Neuronal stem cell (in vitro differentiated cells): Measurements from ENCODE around the gene DOK3.

ENCODE experiments used
- DNase-seq: peaks from one replicate; pipeline ENCODE4 v3.0.0-alpha.2; 2013; ENCODE audit warnings: low spot score
- H2AFZ ChIP-seq: one replicate; pipeline ENCODE4 v1.6.1; 2013; ENCODE audit warnings: mild to moderate bottlenecking, low read length, inconsistent platforms
- H2AK5ac ChIP-seq: 2 replicates; pipeline ENCODE4 v1.6.1; 2013; ENCODE audit warnings: low read depth, mild to moderate bottlenecking, inconsistent platforms, low read length, moderate library complexity, mixed read lengths
- H2BK120ac ChIP-seq: 2 replicates; pipeline ENCODE4 v1.6.1; 2013; ENCODE audit warnings: low read depth, mild to moderate bottlenecking, inconsistent platforms, low read length, moderate library complexity, mixed read lengths
- H2BK12ac ChIP-seq: one replicate; pipeline ENCODE4 v1.6.1; 2013; ENCODE audit warnings: low read length, inconsistent platforms
- H2BK15ac ChIP-seq: 2 replicates; pipeline ENCODE4 v1.6.1; 2013; ENCODE audit warnings: mild to moderate bottlenecking, low read length, inconsistent platforms, mixed read lengths
- H2BK5ac ChIP-seq: one replicate; pipeline ENCODE4 v1.6.1; 2013; ENCODE audit warnings: inconsistent platforms, mild to moderate bottlenecking, low read length, moderate library complexity
- H3K14ac ChIP-seq: one replicate; pipeline ENCODE4 v1.6.1; 2013; ENCODE audit warnings: low read length, inconsistent platforms
- H3K18ac ChIP-seq: 2 replicates; pipeline ENCODE4 v1.6.1; 2013; ENCODE audit warnings: low read length, inconsistent platforms
- H3K23ac ChIP-seq: 2 replicates; pipeline ENCODE4 v1.6.1; 2013; ENCODE audit warnings: low read depth, mild to moderate bottlenecking, mixed read lengths, low read length, inconsistent platforms; ENCODE audit not compliant: poor library complexity
- H3K27ac ChIP-seq: replicated peaks from 3 replicates; pipeline ENCODE4 v1.5.1; 2013; ENCODE audit warnings: low read length, inconsistent platforms
- H3K27me3 ChIP-seq, 3 experiments: 2 replicates each; pipeline ENCODE4 v1.6.1; 2013; ENCODE audit warnings: low read length in 3 of 3, mild to moderate bottlenecking in 2 of 3, inconsistent platforms in 1 of 3, low read depth in 1 of 3, mixed read lengths in 1 of 3, moderate library complexity in 1 of 3; ENCODE audit not compliant: control insufficient read depth in 3 of 3, insufficient read depth in 3 of 3
- H3K36me3 ChIP-seq, 2 donors: replicated peaks in 1 of 2; 2 replicates each; pipeline ENCODE4 v1.6.1; 2013; ENCODE audit warnings: low read length in 2 of 2; ENCODE audit not compliant: control insufficient read depth in 2 of 2, insufficient read depth in 2 of 2
- H3K4ac ChIP-seq: 2 replicates; pipeline ENCODE4 v1.6.1; 2013; ENCODE audit warnings: inconsistent platforms, mild to moderate bottlenecking, low read length, moderate library complexity
- H3K4me1 ChIP-seq, 2 donors: 1 replicate in 1 of 2; 2 replicates in 1 of 2; pipeline ENCODE4 v1.6.1; 2013; ENCODE audit warnings: low read length in 2 of 2, low read depth in 1 of 2; ENCODE audit not compliant: control insufficient read depth in 2 of 2, insufficient read depth in 1 of 2
- H3K4me2 ChIP-seq: one replicate; pipeline ENCODE4 v1.6.1; 2013; ENCODE audit warnings: mild to moderate bottlenecking, low read length, inconsistent platforms; ENCODE audit not compliant: insufficient read depth, poor library complexity, severe bottlenecking
- H3K4me3 ChIP-seq, 2 donors: 2 replicates each; pipeline ENCODE4 v1.5.1; 2013; ENCODE audit warnings: low read length in 2 of 2, mild to moderate bottlenecking in 2 of 2, inconsistent platforms in 1 of 2, moderate library complexity in 1 of 2
- H3K79me1 ChIP-seq: one replicate; pipeline ENCODE4 v1.6.1; 2013; ENCODE audit warnings: low read depth, mild to moderate bottlenecking, inconsistent platforms, low read length, moderate library complexity
- H3K9ac ChIP-seq: one replicate; pipeline ENCODE4 v1.6.1; 2013; ENCODE audit warnings: mild to moderate bottlenecking, low read depth, low read length, inconsistent platforms; ENCODE audit not compliant: poor library complexity
- H3K9me3 ChIP-seq, 2 donors: replicated peaks in 1 of 2; 2 replicates each; pipeline versions ENCODE3 to v1.6.1; 2013; ENCODE audit warnings: low read length in 2 of 2, mild to moderate bottlenecking in 2 of 2, inconsistent platforms in 1 of 2, low read depth in 1 of 2, mixed read lengths in 1 of 2, moderate library complexity in 1 of 2; ENCODE audit not compliant: control insufficient read depth in 2 of 2, insufficient read depth in 1 of 2
- H4K8ac ChIP-seq: one replicate; pipeline ENCODE4 v1.6.1; 2013; ENCODE audit warnings: low read depth, mild to moderate bottlenecking, inconsistent platforms, low read length, moderate library complexity
- H4K91ac ChIP-seq: one replicate; pipeline ENCODE4 v1.6.1; 2013; ENCODE audit warnings: low read length, low read depth, mild to moderate bottlenecking, inconsistent platforms; ENCODE audit not compliant: poor library complexity
- WGBS, 2 donors: extraction: QIAGEN DNeasy Blood & Tissue Kit; methylation state at CpG; one replicate each; pipeline ENCODE4 v1.1.7; 2013; ENCODE audit warnings: missing lambda C conversion rate in 2 of 2, mixed read lengths in 1 of 2; ENCODE audit not compliant: insufficient read length in 2 of 2, insufficient replicate concordance in 1 of 2; ENCODE audit errors: extremely low coverage in 2 of 2; 5-methylcytosine and 5-hydroxymethylcytosine counted together

The DOK3 gene

GRCh38 chr5:177538876-177539275, 29.2 kb upstream of the DOK3 start:
- Histone ChIP-seq H3K27ac (no peak overlapping the region), H3K27me3 (no peaks in the 10 kb centered on the region)

GRCh38 chr5:177537389-177538361, 28.0 kb upstream of the DOK3 start:
- Histone ChIP-seq H4K91ac (no peak overlapping the region), H4K8ac (no peak overlapping the region), H2AK5ac (no peak overlapping the region), H3K27ac (no peak overlapping the region), H3K36me3 (peaks cover 29 to 88% of the 10 kb centered on the region in 2 donors), H3K27me3 (no peaks in the 10 kb centered on the region), H2BK5ac (no peak overlapping the region), H3K9ac (no peak overlapping the region), H3K18ac (no peak overlapping the region), H3K4me1 (peaks cover 0 to 2% of the 10 kb centered on the region in 2 donors), H3K4me3 (no peak overlapping the region), H3K14ac (no peak overlapping the region), H3K4me2 (no peak overlapping the region), H2BK15ac (no peak overlapping the region), H2BK12ac (no peak overlapping the region), H3K23ac (no peak overlapping the region), H3K9me3 (no peaks in the 10 kb centered on the region), H2AFZ (no peak overlapping the region), H3K4ac (no peak overlapping the region), H2BK120ac (no peak overlapping the region), H3K79me1 (peaks cover 2% of the 10 kb centered on the region)
- WGBS, 2 donors, result no CpG with 5 or more reads among the region's 15 CpGs
- no peak for DNase-seq

More at GRCh38 chr5:177538876-177539275, 29.2 kb upstream of the DOK3 start:
- H2BK120ac ChIP-seq, result no peak overlapping the region
- no peak overlapping the region for H3K4ac ChIP-seq
- no CpG with 5 or more reads among the region's 10 CpGs for WGBS, 2 donors
- H2AK5ac ChIP-seq, result no peak overlapping the region
- H2AFZ ChIP-seq, result no peak overlapping the region
- no peak overlapping the region for H4K8ac ChIP-seq
- no peak overlapping the region for H2BK12ac ChIP-seq
- H3K9ac ChIP-seq, result peak overlapping the region; percentile 47
- no peak for DNase-seq
- no peak overlapping the region for H2BK15ac ChIP-seq
- H3K79me1 ChIP-seq, result no peaks in the 10 kb centered on the region
- H3K4me3 ChIP-seq, result no peak overlapping the region
- H3K9me3 ChIP-seq, result no peaks in the 10 kb centered on the region
- no peak overlapping the region for H3K4me2 ChIP-seq
- H3K36me3 ChIP-seq, result peaks cover 24 to 85% of the 10 kb centered on the region in 2 donors
- no peak overlapping the region for H3K18ac ChIP-seq
- H2BK5ac ChIP-seq, result no peak overlapping the region
- no peak overlapping the region for H3K23ac ChIP-seq
- H4K91ac ChIP-seq, result no peak overlapping the region
- H3K4me1 ChIP-seq, result peaks cover 0 to 11% of the 10 kb centered on the region in 2 donors
- H3K14ac ChIP-seq, result no peak overlapping the region

GRCh38 chr5:177536386-177536785, 26.8 kb upstream of the DOK3 start:
- Histone ChIP-seq H2BK15ac (no peak overlapping the region), H3K18ac (no peak overlapping the region), H3K4me3 (no peak overlapping the region), H3K27me3 (no peaks in the 10 kb centered on the region), H3K4ac (no peak overlapping the region), H3K23ac (no peak overlapping the region), H4K91ac (no peak overlapping the region), H2BK12ac (no peak overlapping the region), H2BK120ac (no peak overlapping the region), H2BK5ac (no peak overlapping the region), H3K9ac (no peak overlapping the region), H3K4me2 (no peak overlapping the region), H3K36me3 (peaks cover 38 to 90% of the 10 kb centered on the region in 2 donors), H2AK5ac (no peak overlapping the region), H3K4me1 (no peaks in the 10 kb centered on the region), H4K8ac (no peak overlapping the region), H3K79me1 (peaks cover 2% of the 10 kb centered on the region), H3K14ac (no peak overlapping the region), H3K27ac (no peak overlapping the region), H2AFZ (no peak overlapping the region), H3K9me3 (no peaks in the 10 kb centered on the region)
- no peak for DNase-seq
- no CpG with 5 or more reads among the region's 10 CpGs for WGBS, 2 donors

- H3K14ac ChIP-seq, result no peak overlapping the region
- H3K27me3 ChIP-seq, result no peaks in the 10 kb centered on the region
- no peak overlapping the region for H2AFZ ChIP-seq
- no peak overlapping the region for H2BK5ac ChIP-seq
- no peak overlapping the region for H2BK15ac ChIP-seq
- H2BK12ac ChIP-seq, result no peak overlapping the region
- peaks cover 45 to 93% of the 10 kb centered on the region in 2 donors for H3K36me3 ChIP-seq
- H4K91ac ChIP-seq, result no peak overlapping the region
- no peak overlapping the region for H2BK120ac ChIP-seq
- peaks cover 2% of the 10 kb centered on the region for H3K79me1 ChIP-seq
- H2AK5ac ChIP-seq, result no peak overlapping the region
- no peak overlapping the region for H3K9ac ChIP-seq
- no CpG with 5 or more reads among the region's 7 CpGs for WGBS, 2 donors
- no peaks in the 10 kb centered on the region for H3K4me1 ChIP-seq
- no peak overlapping the region for H3K27ac ChIP-seq
- no peak for DNase-seq
- H3K4me3 ChIP-seq, result no peak overlapping the region
- no peak overlapping the region for H3K4ac ChIP-seq
- H3K4me2 ChIP-seq, result no peak overlapping the region
- no peaks in the 10 kb centered on the region for H3K9me3 ChIP-seq
- no peak overlapping the region for H4K8ac ChIP-seq
- no peak overlapping the region for H3K23ac ChIP-seq
- no peak overlapping the region for H3K18ac ChIP-seq
These were observed 25.5 kb upstream of the DOK3 start for GRCh38 chr5:177535125-177535524.
